GM21825 (cell line): ENCODE measurements around the gene KANSL2.
"Not testable (repeated sequence)": the region's sequence is repeated elsewhere in the genome, so short reads cannot be mapped to it uniquely, and the experiment has no call there.

Source experiments
- ATAC-seq: cut with Tn5 transposase; IDR thresholded peaks from one replicate; pipeline ENCODE4 v1.9.1; 2021; ENCODE audit warnings: mild to moderate bottlenecking, moderate library complexity; ENCODE audit not compliant: unreplicated experiment

The KANSL2 gene

GRCh38 chr12:48681710-48682532 lies at the start of gene KANSL2:
Gene KANSL2 (minus strand): TSS chr12:48682238. CDS start chr12:48681632, 606 bp downstream.
- ATAC-seq, result peak; percentile 99

GRCh38 chr12:48728807-48729206 lies 46.8 kb upstream of the KANSL2 start:
- ATAC-seq, result no peak

- ATAC-seq, result not testable (repeated sequence)
Measured at GRCh38 chr12:48720737-48721136, 38.7 kb upstream of the KANSL2 start.

- ATAC-seq, result not testable (repeated sequence)
Measured at GRCh38 chr12:48720171-48720570, 38.1 kb upstream of the KANSL2 start.

- ATAC-seq, result not testable (repeated sequence)
Measured at GRCh38 chr12:48719002-48719401, 37.0 kb upstream of the KANSL2 start.

- no peak for ATAC-seq
Measured at GRCh38 chr12:48717252-48717695, 35.2 kb upstream of the KANSL2 start.

- ATAC-seq, result peak; percentile 96
Measured at GRCh38 chr12:48716493-48717251, 34.6 kb upstream of the KANSL2 start, which contains the start of gene CCNT1. Gene CCNT1 (minus strand): TSS chr12:48716707. CDS start chr12:48716675, 32 bp downstream.

- ATAC-seq, result no peak
Measured at GRCh38 chr12:48716168-48716492, 34.1 kb upstream of the KANSL2 start.

- ATAC-seq, result no peak
Measured at GRCh38 chr12:48712209-48712608, 30.2 kb upstream of the KANSL2 start.

- not testable (repeated sequence) for ATAC-seq
Measured at GRCh38 chr12:48698822-48699221, 16.8 kb upstream of the KANSL2 start.

GRCh38 chr12:48696626-48697025 lies 14.6 kb upstream of the KANSL2 start:
- ATAC-seq, result no peak

- no peak for ATAC-seq
Measured at GRCh38 chr12:48695859-48696258, 13.8 kb upstream of the KANSL2 start.

- no peak for ATAC-seq
Measured at GRCh38 chr12:48694038-48694437, 12.0 kb upstream of the KANSL2 start.

- no peak for ATAC-seq
Measured at GRCh38 chr12:48693572-48693971, 11.5 kb upstream of the KANSL2 start.

- ATAC-seq, result no peak
Measured at GRCh38 chr12:48691826-48692487, 9.9 kb upstream of the KANSL2 start.

- ATAC-seq, result no peak
Measured at GRCh38 chr12:48690990-48691389, 9.0 kb upstream of the KANSL2 start.

GRCh38 chr12:48690436-48690835 lies 8.4 kb upstream of the KANSL2 start:
- no peak for ATAC-seq

- no peak for ATAC-seq
Measured at GRCh38 chr12:48688836-48689235, 6.8 kb upstream of the KANSL2 start.

GRCh38 chr12:48687592-48687991 lies 5.6 kb upstream of the KANSL2 start:
- ATAC-seq, result no peak

GRCh38 chr12:48686615-48687334 lies 4.7 kb upstream of the KANSL2 start:
- no peak for ATAC-seq
